NCI-H510A (cell line): ENCODE results near the gene KCNJ2.
A peak's percentile ranks its signal among the peaks of the same experiment; 100 is the strongest.

Experiments
- DNase-seq: peaks from one replicate; lab custom pipeline; 2025; lab: John Stamatoyannopoulos, UW

KCNJ2 gene

DNA sequence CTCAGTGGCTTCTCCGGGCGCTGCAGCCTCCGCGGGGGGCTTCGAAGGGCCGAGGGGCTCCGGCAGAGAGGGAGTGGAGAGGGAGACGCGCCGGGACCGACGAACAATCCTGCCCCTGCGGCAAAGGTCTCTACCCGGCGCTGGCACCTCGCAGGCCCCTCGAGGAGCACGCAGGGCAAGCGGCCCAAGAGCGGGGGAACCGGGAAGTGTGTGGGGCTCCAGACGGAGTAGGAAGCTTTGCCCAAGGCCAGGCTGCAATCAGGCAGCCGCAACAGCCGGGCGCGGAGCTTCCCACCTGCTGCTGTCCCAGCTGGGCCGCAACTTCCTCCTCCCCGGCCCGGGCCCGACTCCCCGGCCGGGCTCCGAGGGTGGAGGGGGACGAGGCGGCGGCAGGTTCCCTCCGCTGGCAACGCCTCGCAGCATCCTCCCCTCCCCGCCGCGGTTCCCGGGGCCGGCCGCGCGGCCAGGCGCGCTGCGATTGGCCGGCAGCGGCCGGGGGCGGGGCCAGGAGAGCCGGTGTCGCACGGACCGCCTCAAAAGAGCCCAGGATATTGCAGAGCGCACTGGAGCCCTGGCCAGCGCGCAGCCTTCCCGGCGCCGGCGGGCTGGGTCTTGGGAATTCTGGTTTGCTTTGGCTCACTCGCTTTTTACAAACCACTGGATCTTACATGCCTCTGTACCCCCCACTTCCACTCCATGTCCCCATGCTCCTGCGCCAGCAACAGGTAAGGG lies at the start of gene KCNJ2:
Gene KCNJ2, plus strand, starts transcription at position 556 of the 732 bp plus-strand sequence. CDS start 5,508 bp downstream, outside the sequence.
- peak; percentile 94 for DNase-seq

DNA sequence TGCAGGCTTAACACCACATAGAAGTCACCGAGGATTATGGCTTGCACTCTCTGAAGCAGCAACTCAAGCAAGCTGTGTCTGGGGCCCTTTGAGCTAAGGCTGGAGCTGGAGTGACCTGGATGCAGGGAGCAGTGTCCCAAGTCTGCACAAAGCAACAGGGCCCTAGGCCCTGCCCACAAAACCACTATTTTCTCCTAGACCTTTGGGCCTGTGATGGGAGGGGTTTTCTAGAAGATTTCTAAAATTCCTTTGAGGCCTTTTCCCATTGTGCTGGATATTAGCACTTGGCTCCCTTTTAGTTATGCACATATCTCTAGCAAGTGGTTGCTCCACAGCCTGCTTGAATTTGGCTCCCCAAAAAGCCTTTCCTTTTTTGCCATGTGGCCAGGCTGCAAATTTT lies 49.8 kb upstream of the KCNJ2 start:
- DNase-seq: no peak

DNA sequence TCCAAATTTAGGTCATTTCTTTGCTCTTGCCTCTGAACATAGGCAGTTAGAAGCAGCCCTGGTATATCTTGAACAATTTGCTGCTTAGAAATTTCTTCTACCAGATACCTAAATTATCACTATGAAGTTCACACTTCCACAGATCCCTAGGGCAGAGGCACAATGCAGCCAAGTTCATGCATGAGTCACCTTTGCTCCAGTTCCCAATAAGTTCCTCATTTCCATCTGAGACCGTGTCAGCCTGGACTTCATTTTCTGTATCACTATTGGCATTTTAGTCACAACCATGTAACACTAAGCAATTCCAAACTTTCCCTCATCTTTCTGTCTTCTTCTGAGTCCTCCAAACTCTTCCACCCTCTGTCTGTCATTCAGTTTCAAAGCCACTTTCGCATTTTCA lies 49.3 kb upstream of the KCNJ2 start:
- DNase-seq: no peak

DNA sequence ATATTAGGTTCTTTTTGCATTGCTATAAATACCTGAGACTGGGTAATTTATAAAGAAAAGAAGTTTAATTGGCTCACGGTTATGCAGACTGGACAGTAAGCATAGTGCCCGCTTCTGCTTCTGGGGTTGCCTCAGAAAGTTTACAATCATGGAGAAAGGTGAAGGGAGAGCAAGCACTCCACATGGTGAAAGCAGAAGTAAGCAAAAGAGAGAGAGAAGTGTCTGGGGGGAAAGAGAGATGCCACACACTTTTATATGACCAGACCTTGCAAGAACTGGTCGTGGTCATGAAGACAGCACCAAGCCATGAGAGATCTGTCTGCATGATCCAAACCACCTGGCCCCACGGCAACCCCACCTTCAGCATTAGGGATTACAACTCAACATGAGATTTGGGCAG lies 48.9 kb upstream of the KCNJ2 start:
- DNase-seq: no peak

DNA sequence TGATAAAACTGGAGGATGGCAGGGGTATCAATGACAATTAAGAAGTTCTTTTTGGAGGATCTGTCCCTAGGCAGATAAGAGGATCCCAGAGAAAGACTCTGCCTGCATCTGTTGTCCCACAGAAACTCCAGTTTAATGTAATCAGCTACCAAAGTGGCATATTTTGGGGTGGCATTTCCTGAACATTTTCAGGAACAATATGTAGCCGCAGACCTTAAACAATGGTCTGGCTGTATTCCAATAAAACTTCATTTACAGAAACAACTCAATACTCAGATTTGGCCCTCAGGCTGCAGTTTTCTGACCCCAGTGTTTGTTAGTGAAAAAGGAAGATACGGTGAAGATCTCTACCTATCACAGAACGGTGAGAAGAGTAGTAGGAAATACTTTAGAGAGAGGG lies 48.2 kb upstream of the KCNJ2 start:
- DNase-seq: no peak

DNA sequence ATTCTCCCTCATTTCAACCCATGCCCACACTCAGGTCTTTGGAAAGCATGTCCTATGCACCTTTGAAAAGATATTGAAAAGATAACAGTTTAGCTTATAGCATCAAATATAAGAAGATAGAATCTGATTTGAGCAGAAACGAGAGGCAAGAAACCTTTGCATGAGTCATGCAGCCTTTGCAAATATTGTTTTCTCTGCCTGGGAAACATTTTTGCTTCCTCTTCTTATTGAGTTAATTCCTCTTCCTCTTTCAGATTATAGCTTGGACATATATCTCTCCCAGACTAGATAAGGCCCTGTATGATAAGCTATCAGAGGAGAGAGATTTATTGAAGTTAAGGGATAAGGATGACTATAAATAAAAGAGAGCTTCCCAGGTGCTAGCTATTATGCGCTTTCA lies 46.1 kb upstream of the KCNJ2 start:
- no peak for DNase-seq

DNA sequence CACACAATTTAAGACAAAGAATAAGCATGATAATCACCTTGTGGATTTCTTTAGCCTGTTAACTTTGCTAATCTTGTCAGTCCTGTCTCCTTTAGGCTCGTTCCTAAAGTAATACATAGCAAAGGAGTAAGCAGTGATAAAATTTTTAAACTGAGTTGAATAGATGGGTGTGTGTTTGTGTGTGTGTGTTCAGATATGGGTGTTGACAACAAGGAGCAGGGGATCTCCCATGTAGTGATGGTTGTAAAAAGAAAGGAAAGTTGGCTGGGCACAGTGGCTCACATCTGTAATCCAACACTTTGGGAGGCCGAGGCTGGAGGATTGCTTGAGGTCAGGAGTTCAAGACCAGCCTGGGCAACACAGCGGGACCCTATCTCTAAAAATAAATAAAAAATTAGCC lies 44.6 kb upstream of the KCNJ2 start:
- DNase-seq: no peak

DNA sequence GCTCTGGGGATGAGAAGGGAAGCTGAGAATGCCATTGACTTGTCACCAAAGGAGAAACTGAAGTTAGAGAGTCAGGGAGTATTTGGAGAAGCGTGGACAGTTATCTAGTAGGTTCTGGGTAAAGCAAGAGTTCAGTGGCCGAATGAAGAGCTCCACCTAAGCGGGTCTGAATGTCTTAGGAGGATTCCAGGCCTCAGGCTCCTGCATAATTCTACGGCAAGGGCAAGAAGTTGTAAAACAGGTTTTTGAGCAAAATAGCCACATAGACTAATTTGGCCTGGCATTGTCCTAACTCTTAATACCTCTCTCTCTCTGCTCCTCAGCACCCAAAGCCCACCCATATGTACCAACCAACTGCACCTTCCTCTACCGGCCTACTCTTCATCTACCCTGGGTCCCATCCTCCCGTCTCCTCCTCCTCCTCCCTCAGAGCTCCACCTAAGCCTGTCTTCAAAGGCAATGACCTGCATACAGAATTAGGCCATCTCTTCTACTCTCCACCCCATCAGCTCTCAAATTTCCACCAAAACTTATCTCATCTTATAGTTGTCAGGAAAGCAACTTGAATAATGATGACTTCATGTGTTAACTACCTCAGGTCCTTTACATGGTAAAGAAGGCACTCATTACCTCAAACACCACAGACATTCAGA lies 42.0 kb upstream of the KCNJ2 start:
- no peak for DNase-seq

DNA sequence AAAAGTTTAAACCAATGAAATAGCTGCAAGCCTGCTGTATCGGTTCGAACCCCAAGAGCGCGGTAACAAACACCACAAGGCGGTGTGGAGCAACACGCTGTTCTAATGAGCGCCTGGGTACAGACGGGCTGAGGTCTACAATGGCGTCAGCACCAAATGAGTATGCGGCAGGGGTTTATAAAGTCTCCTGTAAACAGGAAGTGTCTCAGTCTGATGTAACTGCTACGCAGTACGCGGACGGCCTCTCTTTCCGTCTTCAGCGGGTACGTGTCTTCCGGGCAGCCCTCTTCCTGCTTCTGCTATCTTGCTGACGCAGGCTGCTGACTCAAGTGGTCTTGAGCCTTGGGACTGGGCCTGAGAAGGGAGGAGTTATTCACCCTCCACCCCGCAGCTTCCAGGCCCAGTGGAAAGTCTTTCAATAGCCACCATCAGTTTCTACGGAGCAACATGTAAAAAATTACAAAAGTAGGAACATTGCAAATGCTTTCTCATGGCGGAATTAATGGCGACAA lies 40.5 kb upstream of the KCNJ2 start:
- DNase-seq: no peak

DNA sequence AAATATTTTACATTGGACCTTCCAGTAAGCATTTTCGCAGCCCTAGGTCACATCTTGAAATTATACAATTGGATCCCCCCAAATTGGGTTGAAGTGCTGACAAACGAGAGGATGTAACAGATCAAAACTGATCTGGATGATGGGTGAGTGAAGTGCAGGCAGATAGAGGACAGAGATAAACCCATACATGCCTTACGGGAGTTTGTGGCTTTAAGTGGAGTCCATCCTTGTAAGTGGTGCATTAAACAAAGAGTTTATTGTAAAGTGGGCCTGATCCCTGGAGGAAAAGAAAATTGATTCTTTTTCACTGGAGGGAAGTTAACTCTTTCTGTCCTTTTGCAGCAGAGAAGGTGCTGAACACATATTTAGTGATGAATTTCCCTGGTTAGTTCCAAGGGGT lies 39.0 kb upstream of the KCNJ2 start:
- DNase-seq: no peak

DNA sequence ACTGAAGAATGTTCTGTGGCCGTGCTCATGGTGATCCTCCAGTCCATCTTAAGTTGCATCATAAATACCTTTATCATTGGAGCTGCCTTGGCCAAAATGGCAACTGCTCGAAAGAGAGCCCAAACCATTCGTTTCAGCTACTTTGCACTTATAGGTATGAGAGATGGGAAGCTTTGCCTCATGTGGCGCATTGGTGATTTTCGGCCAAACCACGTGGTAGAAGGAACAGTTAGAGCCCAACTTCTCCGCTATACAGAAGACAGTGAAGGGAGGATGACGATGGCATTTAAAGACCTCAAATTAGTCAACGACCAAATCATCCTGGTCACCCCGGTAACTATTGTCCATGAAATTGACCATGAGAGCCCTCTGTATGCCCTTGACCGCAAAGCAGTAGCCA lies 36.8 kb upstream of the KCNJ2 start:
- DNase-seq: no peak

DNA sequence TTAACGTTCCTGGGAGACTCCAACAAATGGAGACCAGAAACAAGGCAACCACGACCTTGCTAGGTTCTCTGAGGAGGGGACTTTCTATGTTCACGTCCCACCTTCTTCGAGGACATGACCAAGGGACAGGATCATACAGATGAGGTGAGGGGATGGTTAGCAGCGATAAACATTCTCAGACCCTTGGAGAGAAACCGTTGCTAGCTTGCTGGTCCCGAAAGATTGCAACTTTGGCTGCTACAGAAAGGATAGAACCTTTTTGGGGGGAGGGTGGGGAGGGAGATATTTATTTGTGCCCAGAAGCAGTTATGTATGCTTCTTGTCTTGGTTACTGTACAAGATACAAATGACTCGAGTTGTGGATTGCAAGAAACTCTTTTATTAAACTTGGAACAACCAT lies 35.3 kb upstream of the KCNJ2 start:
- no peak for DNase-seq

DNA sequence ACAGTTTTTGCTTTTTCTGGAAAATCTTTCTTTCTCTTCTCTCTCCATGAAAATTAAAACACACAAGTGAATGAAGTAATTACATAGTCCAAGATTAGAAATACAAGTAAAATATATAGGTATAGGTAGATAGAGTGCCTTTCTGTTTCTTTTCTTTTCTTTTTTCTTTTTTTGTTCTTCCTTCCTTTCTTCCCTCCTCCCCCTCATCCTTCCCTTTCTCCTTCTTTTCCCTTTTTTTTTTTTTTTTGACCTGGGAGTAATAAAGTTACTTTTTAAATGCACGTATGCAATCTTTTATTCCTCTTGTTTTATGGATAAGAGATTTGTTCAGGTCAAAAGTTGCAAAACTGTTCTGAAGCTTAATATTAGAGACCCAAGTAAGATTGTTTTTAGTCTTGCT lies 34.6 kb upstream of the KCNJ2 start:
- no peak for DNase-seq

DNA sequence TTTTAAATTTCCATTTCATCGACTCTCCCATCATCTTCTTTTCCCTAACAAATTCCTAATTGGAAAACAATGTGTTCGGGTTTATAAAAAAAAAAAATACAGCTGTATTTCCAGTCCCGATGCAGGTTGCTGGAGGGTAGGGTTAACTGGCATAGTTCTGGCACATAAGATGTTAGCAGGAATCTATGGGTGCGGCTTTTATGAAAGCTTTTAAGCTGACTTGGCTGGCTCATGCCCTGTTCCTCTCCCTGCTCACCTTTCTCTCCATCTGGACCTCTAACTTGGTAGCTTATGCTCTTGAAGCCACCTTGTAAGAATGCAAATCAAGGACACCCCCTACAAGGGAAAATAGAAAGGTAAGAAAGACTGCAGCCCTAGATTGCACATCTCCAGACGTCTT lies 33.2 kb upstream of the KCNJ2 start:
- DNase-seq: no peak

DNA sequence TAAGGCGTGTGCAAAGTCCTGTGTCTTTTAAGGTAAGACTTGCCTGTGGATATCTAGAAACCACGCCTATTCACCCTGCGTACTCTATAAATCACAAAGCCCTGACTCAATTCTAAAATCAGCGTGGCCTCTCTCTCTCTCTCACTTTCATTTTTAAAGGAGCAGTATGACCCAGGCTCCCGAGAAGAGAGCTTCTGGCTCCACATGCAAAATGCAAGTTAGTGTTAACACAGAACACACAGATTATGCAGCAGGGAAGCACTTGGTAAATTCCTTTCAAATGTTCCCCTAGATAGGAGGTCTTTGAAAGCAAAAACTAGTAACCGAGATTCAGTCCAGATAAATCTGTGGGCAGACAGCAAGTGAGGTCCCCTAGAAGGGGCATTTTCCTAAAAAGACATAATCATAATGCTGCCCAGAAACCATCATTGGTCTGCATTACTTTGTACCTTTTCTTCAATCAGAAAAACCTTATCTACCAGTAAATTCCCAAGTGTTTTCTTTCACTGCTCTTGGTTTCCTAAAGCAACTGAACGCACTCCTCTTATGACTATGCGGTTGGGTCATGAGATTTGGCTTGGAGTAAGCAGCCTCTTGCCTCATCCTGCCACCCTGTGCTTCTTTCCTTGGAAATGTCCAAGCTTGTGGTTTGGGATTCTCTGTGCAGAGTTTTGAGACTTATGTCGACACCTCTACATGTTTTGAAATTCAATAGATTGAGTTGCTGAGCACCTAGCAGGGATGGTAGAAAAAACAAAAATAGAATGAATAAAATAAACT lies 31.7 kb upstream of the KCNJ2 start:
- DNase-seq: no peak

DNA sequence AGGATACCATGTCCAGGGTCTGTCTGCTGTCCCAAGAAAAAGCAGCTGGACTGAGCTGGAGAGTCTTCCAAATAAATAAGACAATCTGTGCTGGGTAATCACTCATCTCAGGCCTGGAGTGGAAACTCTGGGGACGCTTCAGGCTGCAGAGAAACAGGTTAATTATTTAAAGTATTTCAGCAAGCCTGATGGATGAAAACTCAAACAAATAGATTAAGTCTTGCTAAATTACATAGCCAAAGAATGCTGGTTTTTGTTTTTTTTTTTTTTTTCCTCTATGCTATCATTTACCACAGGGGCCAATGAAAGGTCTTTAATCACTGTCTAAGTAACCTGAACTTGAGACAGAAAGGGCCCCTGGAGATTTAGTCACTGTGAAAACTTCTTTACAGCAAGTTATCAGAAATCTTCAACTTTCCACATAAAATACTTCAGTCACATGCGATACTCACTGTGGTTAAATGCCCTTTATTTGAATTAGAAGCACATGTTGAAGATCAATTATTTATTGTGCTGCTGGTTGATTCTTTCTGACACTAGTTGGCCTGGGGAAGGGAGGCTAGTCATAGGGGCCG lies 31.0 kb upstream of the KCNJ2 start:
- no peak for DNase-seq

DNA sequence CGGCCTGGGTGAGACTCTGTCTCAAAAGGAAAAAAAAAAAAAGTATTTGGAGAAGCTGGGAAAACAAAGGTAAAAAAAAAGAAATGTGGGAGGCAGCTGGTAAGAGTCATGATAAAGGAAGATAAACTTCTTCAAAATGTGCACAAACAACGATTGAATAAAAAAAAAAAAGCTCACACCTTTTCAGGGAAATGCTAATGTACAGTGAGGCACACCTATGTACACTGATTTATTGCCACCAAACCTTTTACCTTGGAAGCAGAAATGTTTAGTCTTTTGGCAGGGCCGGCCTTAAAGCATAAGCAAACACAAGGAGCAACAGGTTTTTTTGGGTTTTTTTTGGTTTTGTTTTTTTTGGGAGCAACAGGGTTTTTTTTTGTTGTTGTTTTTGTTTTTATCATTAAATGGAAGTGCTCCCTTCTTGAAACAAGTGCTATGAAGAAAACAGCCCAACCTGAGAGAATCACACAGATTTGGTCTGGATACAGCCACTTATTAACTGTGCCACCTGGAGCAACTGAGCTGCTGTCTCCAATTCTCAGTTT lies 29.8 kb upstream of the KCNJ2 start:
- no peak for DNase-seq

DNA sequence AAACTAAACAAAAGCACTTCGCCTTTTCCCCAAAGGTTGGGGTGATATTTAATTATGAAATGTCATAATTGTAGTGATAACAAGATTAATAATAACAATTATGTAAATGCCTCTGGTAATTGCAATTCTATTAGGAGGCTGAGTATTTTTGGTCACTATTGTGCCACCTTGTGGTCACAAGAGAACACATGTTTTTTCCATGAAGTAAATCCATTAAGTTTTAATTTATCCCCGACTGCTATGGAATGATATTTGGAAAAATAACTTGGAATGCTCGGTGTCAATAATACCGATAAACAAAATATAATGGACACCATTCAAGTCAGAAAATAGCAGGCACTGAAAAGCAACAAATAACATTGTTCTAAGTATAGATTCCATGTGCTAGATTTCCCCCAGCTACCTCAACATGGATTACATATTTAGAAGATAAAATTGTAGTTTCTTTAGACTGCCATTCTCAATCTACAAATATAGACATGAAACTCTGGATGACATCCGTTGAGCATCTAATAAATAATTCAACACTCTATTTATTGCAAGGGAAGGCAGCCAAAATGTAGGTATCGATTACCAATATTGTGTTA lies 25.0 kb upstream of the KCNJ2 start:
- no peak for DNase-seq

DNA sequence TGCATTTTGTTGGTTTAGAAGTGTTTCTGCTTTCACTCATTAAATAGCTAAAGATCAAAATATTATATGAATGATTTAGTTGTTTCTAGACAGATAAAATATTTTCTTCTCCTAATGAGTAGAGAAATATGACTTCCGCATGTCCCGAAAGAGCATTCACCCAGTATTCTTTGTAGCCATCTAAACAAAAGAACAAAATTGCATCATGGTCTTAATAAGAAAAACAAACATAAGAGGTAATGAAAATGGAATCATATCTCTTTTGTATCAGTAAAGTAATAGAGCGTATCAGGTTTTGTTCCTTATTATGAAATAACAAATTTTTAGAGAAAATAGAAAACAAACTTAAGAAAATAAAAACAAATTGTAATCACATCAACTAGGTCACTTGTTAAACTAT lies 16.1 kb upstream of the KCNJ2 start:
- no peak for DNase-seq

DNA sequence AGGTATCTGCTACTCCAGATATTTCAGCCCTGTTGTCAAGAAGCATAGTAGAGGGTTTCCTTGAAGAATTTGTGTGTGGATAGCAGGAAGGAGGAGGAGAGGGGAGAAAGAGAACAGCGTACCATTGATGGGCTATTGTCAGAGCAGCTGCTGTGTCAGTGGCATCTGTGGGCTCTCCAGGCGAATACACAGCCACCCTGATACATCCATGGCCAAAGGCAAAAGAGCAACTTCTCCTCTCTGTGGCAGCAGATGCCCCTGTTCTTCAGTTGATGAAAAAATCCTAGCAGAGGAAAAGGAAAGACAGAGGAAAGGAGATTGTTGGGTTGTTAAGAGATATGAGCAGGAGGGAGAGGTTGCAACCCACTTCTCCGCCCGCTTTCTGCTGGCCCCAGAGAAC lies 12.2 kb upstream of the KCNJ2 start:
- DNase-seq: no peak

DNA sequence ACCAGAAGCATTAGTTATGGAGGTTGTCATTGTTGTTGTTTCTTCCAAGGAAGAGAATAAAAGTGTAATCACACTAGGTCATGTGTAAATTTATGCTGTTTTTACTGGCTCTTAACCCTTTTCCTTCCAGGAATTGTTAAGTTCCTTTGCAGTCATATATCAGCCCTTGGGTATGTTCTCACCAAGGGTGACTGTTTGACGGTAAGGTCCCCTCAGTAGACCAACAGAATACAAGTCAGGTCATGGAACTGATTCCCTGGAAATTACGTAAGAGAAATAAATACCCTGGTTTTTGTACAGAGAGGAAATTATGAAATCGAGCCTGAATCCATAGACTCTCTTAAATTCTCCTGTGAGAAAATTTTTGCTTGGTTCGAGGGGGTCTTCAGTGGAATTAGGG lies 11.2 kb upstream of the KCNJ2 start:
- no peak for DNase-seq

DNA sequence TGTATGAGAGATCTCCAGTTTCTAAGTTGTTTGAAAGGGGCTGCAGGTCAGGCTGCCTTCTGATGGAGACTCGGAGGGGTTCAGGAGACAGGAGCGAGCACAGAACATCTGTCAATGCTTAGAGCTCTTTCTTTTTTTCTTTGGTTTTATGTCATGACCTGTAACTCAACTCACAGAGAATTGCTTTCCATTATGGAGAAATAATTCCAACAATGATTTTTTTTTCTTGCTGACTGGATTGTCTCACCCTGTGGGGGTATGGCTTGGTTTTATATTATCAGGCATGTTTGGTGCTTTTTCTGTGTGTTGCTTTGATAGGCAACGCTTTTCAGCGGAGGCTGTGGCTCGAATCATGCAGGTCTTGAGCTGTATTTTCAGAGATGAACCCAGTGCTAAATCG lies 10.7 kb upstream of the KCNJ2 start:
- no peak for DNase-seq
